GM08714 (cell line): ENCODE measurements around the gene PRADC1.

Experiments used
- H3K4me3 ChIP-seq: fragments of 200-500 bp; sonication (Bioruptor generic); 2 replicates; pipeline ENCODE4 v1.5.1; 2014; ENCODE audit warnings: mild to moderate bottlenecking, low read length, inconsistent platforms
- ZNF274 ChIP-seq: IDR thresholded peaks from 2 replicates; pipeline ENCODE4 v1.6.1; 2012; ENCODE audit warnings: mild to moderate bottlenecking, low read depth, low read length

The PRADC1 gene

DNA sequence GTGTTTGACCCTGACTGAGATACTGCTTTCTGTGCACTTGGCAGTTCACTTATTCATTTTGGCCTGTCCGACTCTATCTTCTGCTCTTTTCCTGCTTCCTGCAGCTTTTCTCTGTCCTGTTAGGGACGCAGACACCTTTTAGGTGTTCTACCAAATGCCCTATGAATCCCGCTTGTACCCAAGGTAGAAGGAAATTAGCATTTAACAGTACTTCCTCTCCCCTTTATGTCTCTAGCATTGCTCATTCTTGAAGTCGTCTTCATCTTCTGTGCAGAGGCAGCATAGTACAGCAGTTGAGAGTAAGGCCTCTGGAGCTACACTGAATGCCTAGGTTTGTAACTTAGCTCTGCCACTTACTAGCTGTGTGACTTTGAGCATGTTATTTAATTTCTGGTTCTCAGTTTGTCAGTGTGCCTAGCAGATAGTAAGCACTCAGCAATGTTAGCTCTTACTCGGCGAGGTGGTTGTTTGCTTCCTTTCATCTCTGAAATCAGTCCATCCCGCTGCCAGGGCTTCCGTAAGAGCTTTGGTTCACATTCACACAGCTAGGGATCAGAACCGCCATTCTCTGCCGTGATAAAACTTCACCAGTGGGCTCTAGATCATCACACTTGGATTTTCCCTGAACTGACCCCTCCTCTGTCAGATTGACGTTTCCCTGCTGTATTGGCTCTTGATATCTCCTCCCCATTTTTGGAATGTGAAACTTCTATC lies 2.4 kb upstream of the PRADC1 start:
- H3K4me3 ChIP-seq, result peak overlapping the region; percentile 79
- TF ChIP-seq ZNF274, result no peak

DNA sequence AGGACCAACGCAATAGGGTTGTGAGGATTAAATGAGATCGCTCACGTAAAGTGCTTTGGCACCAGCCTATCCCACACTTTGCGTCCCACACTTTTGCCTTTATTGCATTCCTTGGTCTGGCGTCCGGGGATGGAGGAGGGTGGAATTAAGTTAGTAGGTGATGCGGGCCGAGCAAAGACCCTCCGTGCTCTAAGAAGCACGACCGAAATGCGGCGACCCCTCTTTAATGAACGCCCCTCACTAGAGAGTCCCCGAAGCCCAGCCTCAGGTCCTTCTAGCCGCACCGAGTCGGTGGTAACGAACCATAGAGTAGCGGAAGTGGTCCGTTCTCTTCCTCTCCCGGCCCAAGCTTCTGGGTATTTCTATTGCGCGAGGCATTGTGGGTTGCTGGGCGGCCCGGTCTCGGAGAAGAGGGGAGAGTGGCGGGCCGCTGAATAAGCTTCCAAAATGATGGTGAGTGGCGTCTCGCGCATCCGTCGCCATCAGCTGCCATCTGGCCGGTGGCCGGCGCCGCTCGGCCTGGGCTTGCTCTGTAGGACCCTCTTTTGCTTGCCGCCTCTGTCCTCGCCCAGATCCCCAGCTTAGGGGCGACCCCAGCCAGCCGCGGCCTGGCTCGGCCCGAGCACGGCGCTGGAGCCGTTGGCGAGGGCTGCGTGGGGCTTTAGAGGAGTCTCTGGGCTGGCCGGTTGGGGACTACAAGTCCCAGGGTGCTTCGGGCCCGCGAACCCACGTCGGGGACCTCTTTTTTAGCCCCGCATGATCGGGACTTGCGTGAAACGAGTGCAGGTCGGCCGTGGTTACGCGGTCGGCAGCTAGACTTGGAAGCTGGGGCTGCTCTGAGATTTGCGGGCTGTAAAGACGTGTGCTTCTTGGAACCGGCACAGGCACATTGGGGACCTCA lies 1.1 kb upstream of the PRADC1 start, which contains the start of gene CCT7:
Gene CCT7, plus strand, starts transcription at position 377 of the 901 bp plus-strand sequence. Its CDS starts 71 bp downstream, at position 448.
- no peak for TF ChIP-seq ZNF274
- H3K4me3 ChIP-seq, result peak within 1 kb of the TSS; percentile 79

- TF ChIP-seq ZNF274, result no peak
- H3K4me3 ChIP-seq, result peak overlapping the region; percentile 77
These were observed 461 bp downstream of the PRADC1 start for GRCh38 chr2:73232403-73233153.

GRCh38 chr2:73228631-73229030 lies 4.4 kb downstream of the PRADC1 start:
- H3K4me3 ChIP-seq, result no peak overlapping the region
- TF ChIP-seq ZNF274, result no peak

DNA sequence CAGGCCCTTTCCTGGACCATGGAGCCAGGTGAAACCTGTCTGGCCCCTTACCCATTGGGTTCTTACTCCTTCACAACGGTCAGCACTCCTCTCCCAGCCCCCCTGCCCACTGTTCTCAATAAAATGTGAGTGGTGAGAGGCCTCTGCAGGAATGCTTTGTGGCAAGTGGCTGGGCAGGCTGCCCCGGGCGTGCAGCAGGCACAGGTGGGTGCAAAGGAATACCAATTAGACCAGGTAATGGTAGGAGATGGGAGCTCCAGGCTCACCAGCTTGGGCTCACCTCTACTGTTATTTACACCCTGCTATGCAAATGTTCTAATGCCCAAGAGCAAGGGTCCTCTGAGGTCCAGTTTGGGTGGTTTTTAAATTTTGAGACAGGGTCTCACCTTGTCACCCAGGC lies 6.0 kb downstream of the PRADC1 start:
- H3K4me3 ChIP-seq, result no peak overlapping the region
- TF ChIP-seq ZNF274, result no peak

GRCh38 chr2:73225513-73226360 lies 7.3 kb downstream of the PRADC1 start:
- H3K4me3 ChIP-seq, result no peak overlapping the region
- TF ChIP-seq ZNF274, result no peak

- no peak overlapping the region for H3K4me3 ChIP-seq
- TF ChIP-seq ZNF274, result no peak
These were observed 9.2 kb downstream of the PRADC1 start for GRCh38 chr2:73223821-73224220.

DNA sequence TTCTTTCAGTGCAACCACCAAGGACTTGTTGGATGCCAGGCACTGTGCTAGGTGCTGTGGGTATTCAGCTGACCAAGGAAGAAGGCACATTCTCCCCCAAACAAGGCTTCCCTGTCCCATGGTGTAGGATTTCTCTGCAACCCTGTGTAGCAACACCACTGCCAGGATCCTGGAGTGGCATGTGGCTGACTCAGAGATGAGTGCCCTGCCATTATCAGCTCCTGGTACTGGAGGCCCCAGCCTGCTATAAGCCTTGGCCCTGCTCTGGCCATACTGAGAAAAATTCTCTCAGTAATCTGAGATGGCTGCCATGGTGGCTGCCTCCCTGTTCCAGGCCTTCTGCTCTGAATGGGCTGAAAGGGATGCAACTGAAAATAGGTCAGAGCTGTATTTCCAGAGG lies 14.7 kb downstream of the PRADC1 start:
- TF ChIP-seq ZNF274, result no peak

DNA sequence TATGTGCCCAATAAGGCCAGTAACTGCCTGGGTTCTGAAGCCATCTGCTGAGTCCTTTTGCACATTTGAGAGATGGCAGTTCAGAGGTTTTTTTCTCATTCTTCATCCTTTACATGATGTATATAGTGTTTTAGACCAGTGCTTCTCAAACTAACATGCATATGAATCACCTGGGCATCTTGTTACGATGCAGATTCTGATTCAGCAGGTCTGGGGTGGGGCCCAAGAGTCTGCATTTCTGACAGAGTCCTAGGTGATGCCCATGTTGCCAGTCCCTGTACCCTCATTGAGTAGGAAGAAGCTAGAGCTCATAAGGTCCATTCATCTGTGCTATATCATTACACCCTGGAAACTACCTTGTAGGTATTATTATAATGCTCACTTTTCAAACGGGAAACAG lies 15.2 kb downstream of the PRADC1 start:
- H3K4me3 ChIP-seq, result no peak overlapping the region
- no peak for TF ChIP-seq ZNF274

More for the DNA sequence above, 14.7 kb downstream of the PRADC1 start:
- H3K4me3 ChIP-seq, result no peak overlapping the region

GRCh38 chr2:73217160-73217559 lies 15.9 kb downstream of the PRADC1 start:
- H3K4me3 ChIP-seq, result no peak overlapping the region

GRCh38 chr2:73215254-73215653 lies 17.8 kb downstream of the PRADC1 start:
- no peak overlapping the region for H3K4me3 ChIP-seq
- TF ChIP-seq ZNF274, result no peak

More at GRCh38 chr2:73217160-73217559, 15.9 kb downstream of the PRADC1 start:
- TF ChIP-seq ZNF274, result no peak

GRCh38 chr2:73214120-73215035 lies 18.7 kb downstream of the PRADC1 start, which contains the start of gene SMYD5:
Gene SMYD5, plus strand, starts transcription at chr2:73214245. Its CDS starts 22 bp downstream, at chr2:73214267.
- H3K4me3 ChIP-seq, result peak within 1 kb of the TSS; percentile 75
- TF ChIP-seq ZNF274, result no peak
